Type B pancreatic cell (in vitro differentiated cells): ENCODE results near the gene TAF5. TPM values are rescaled to one million over a fixed set of nuclear protein-coding genes. Genes with fewer than 3 reads are reported as not detected.

Experiments
- DNase-seq: peaks from one replicate; pipeline ENCODE4 v3.0.0; 2021; ENCODE audit warnings: mixed read lengths; ENCODE audit not compliant: unreplicated experiment; ENCODE audit errors: extremely low spot score
- H3K27ac Mint-ChIP-seq: 2 replicates; pipeline ENCODE4 v1.8.0; 2021; ENCODE audit warnings: mild to moderate bottlenecking, mixed read lengths
- H3K27me3 Mint-ChIP-seq: 2 replicates; pipeline ENCODE4 v1.8.0; 2021; ENCODE audit warnings: mixed read lengths
- H3K36me3 Mint-ChIP-seq: 2 replicates; pipeline ENCODE4 v1.8.0; 2021; ENCODE audit warnings: mixed read lengths
- H3K4me1 Mint-ChIP-seq: one replicate; pipeline ENCODE4 v1.8.0; 2021; ENCODE audit warnings: mixed read lengths; ENCODE audit not compliant: unreplicated experiment
- H3K4me3 Mint-ChIP-seq: 2 replicates; pipeline ENCODE4 v1.8.0; 2021; ENCODE audit warnings: mild to moderate bottlenecking, mixed read lengths
- H3K9me3 Mint-ChIP-seq: 2 replicates; pipeline ENCODE4 v1.8.0; 2021; ENCODE audit warnings: mixed read lengths
- CTCF ChIP-seq: fragments of 200-600 bp; sonication (generic); conservative IDR thresholded peaks from 2 replicates; pipeline ENCODE4 v1.5.0; 2021; ENCODE audit warnings: antibody characterized with exemption, mild to moderate bottlenecking
- total RNA-seq: library from RNA; stranded (reverse); gene quantifications from 2 replicates; pipeline ENCODE4 v1.2.1, GENCODE V29; 2021; ENCODE audit warnings: low replicate concordance

TAF5 gene
- total RNA-seq, 1 donor from 2014 or later, result 10.0 TPM

GRCh38 chr10:103396067-103396788 lies 28.5 kb downstream of the TAF5 start, which contains the start of the genes ATP5MK and PDCD11:
Gene ATP5MK, minus strand, starts transcription at chr10:103396475. Its CDS starts 4,018 bp downstream, at chr10:103392457.
Gene PDCD11, plus strand, starts transcription at chr10:103396626. Its CDS starts 1,801 bp downstream, at chr10:103398427.
- H3K4me3 Mint-ChIP-seq, result peak within 1 kb of the TSS; percentile 95
- peak within 1 kb of the TSS; percentile 88 for H3K27ac Mint-ChIP-seq
- DNase-seq, result peak; percentile 95
- H3K36me3 Mint-ChIP-seq, result peaks cover 14% of the 10 kb centered on the region
- peak; percentile 32 for TF ChIP-seq CTCF
- peaks cover 3% of the 10 kb centered on the region for H3K9me3 Mint-ChIP-seq
- no peaks in the 10 kb centered on the region for H3K27me3 Mint-ChIP-seq
- peaks cover 29% of the 10 kb centered on the region for H3K4me1 Mint-ChIP-seq

- H3K4me3 Mint-ChIP-seq, result peak overlapping the region; percentile 95
- H3K27ac Mint-ChIP-seq, result peak overlapping the region; percentile 88
- no peak for TF ChIP-seq CTCF
- H3K27me3 Mint-ChIP-seq, result no peaks in the 10 kb centered on the region
- peaks cover 29% of the 10 kb centered on the region for H3K4me1 Mint-ChIP-seq
- DNase-seq, result no peak
- peaks cover 14% of the 10 kb centered on the region for H3K36me3 Mint-ChIP-seq
- H3K9me3 Mint-ChIP-seq, result peaks cover 3% of the 10 kb centered on the region
Observed at GRCh38 chr10:103396789-103397087, 29.0 kb downstream of the TAF5 start.

- Mint-ChIP-seq H3K27ac (peak overlapping the region; percentile 88), H3K4me1 (peaks cover 29% of the 10 kb centered on the region), H3K9me3 (peaks cover 3% of the 10 kb centered on the region), H3K36me3 (peaks cover 14% of the 10 kb centered on the region), H3K4me3 (peak overlapping the region; percentile 95), H3K27me3 (no peaks in the 10 kb centered on the region)
- DNase-seq, result no peak
- no peak for TF ChIP-seq CTCF
Observed at GRCh38 chr10:103397191-103397825, 29.5 kb downstream of the TAF5 start.

GRCh38 chr10:103413564-103413963 lies 45.8 kb downstream of the TAF5 start:
- Mint-ChIP-seq H3K27ac (no peak overlapping the region), H3K36me3 (peaks cover 26% of the 10 kb centered on the region), H3K4me1 (no peaks in the 10 kb centered on the region), H3K27me3 (no peaks in the 10 kb centered on the region), H3K4me3 (no peak overlapping the region), H3K9me3 (no peaks in the 10 kb centered on the region)
- no peak for TF ChIP-seq CTCF
- DNase-seq, result no peak

GRCh38 chr10:103415581-103415980 lies 47.8 kb downstream of the TAF5 start:
- H3K9me3 Mint-ChIP-seq, result no peaks in the 10 kb centered on the region
- no peak overlapping the region for H3K27ac Mint-ChIP-seq
- DNase-seq, result no peak
- H3K4me3 Mint-ChIP-seq, result no peak overlapping the region
- H3K36me3 Mint-ChIP-seq, result peaks cover 28% of the 10 kb centered on the region
- TF ChIP-seq CTCF, result no peak
- H3K4me1 Mint-ChIP-seq, result no peaks in the 10 kb centered on the region
- no peaks in the 10 kb centered on the region for H3K27me3 Mint-ChIP-seq
